GM10248 (cell line): ENCODE data around the gene POP4.
"Not testable (repeated sequence)": the region's sequence is repeated elsewhere in the genome, so short reads cannot be mapped to it uniquely, and the experiment has no call there.

ENCODE experiments used
- CTCF ChIA-PET: fragments of 300-600 bp; sonication (Branson Sonifier 250); formaldehyde crosslinking; extraction: SDS; loops from one replicate; lab custom pipeline; 2021; ENCODE audit warnings: antibody characterized with exemption; lab: Yijun Ruan, JAX
- POLR2A ChIA-PET: fragments of 350-650 bp; sonication (Branson Sonifier 250); formaldehyde crosslinking; extraction: SDS; loops from one replicate; lab custom pipeline; 2020; ENCODE audit warnings: antibody characterized with exemption; lab: Yijun Ruan, JAX
- DNase-seq: peaks from one replicate; pipeline ENCODE4 v3.0.0; 2012; ENCODE audit errors: extremely low spot score
- TF ChIP-seq, protein P1 (sequence below): IDR thresholded peaks from 2 replicates; pipeline ENCODE4 v1.5.1; 2012; ENCODE audit warnings: mild to moderate bottlenecking, low read depth; ENCODE audit errors: extremely low read depth, missing control alignments, control extremely low read depth

Gene POP4

GRCh38 chr19:29626386-29626785 lies 20.3 kb downstream of the POP4 start:
- no peak for DNase-seq
- TF ChIP-seq, protein P1, sequence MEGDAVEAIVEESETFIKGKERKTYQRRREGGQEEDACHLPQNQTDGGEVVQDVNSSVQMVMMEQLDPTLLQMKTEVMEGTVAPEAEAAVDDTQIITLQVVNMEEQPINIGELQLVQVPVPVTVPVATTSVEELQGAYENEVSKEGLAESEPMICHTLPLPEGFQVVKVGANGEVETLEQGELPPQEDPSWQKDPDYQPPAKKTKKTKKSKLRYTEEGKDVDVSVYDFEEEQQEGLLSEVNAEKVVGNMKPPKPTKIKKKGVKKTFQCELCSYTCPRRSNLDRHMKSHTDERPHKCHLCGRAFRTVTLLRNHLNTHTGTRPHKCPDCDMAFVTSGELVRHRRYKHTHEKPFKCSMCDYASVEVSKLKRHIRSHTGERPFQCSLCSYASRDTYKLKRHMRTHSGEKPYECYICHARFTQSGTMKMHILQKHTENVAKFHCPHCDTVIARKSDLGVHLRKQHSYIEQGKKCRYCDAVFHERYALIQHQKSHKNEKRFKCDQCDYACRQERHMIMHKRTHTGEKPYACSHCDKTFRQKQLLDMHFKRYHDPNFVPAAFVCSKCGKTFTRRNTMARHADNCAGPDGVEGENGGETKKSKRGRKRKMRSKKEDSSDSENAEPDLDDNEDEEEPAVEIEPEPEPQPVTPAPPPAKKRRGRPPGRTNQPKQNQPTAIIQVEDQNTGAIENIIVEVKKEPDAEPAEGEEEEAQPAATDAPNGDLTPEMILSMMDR = no peak
- POLR2A ChIA-PET = no interaction called here
- CTCF ChIA-PET = interaction anchor here (1.2 kb wide), 1 partner anchor 7 kb away, joined by 3 read pairs; no protein-coding TSS in a partner anchor

GRCh38 chr19:29626832-29627231 lies 20.7 kb downstream of the POP4 start:
- DNase-seq, CTCF ChIA-PET, POLR2A ChIA-PET: not testable (repeated sequence)

- POLR2A ChIA-PET = no interaction called here
- DNase-seq = no peak
- CTCF ChIA-PET = interaction anchor here (1.6 to 2.5 kb wide), 4 partner anchors 10 to 131 kb away, joined by 3 to 10 read pairs (median 5); no protein-coding TSS in a partner anchor
- TF ChIP-seq, protein P1 = no peak
Measured at GRCh38 chr19:29628661-29629385, 22.7 kb downstream of the POP4 start.

DNA sequence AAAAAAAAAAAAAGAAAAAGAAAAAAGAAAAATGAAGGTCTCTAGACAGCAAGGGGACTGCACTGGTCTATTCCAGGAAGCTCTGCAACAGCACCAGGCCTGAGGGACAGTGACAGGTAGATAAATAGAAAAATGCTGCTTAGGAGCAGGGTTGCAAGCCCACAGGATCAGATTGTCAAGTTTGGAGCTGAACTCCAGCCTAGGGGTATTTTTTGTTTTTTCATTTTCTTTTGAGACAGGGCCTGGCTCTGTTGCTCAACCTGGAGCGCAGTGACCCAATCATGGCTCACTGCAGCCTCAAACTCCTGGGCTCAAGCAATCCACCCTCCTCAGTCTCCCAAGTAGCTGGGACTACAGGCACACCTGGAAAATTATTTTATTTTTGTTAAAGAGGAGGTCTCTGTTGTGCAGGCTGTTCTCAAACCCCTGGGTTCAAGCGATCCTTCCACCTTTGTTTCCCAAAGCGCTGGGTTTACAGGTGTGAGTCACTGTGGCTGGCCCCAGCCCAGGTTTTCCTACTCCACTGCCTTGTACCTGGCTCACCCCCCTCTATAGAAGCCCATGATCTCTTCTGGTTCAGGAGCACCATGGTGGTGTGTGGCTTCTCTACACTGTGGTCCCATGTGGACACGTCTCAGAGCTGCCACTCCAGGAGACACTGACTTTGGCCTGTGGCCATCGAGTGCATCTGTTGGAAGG lies 23.9 kb downstream of the POP4 start:
- no peak for DNase-seq
- ChIA-PET POLR2A (no interaction called here), CTCF (interaction anchor here (1.6 to 2.5 kb wide), 3 partner anchors 11 to 86 kb away, joined by 4 to 10 read pairs (median 6); no protein-coding TSS in a partner anchor)
- TF ChIP-seq, protein P1 = no peak

GRCh38 chr19:29630655-29631054 lies 24.6 kb downstream of the POP4 start:
- POLR2A ChIA-PET = no interaction called here
- DNase-seq = no peak
- TF ChIP-seq, protein P1 = no peak
- CTCF ChIA-PET = interaction anchor here (1.5 to 2.5 kb wide), 4 partner anchors 12 to 86 kb away, joined by 3 to 8 read pairs (median 5); partner anchors contain the start of gene PLEKHF1

GRCh38 chr19:29631450-29631849 lies 25.4 kb downstream of the POP4 start:
- CTCF ChIA-PET = interaction anchor here (1.5 to 2.5 kb wide), 2 partner anchors 20 to 34 kb away, joined by 3 to 8 read pairs; partner anchors contain the start of gene PLEKHF1
- TF ChIP-seq, protein P1 = no peak
- DNase-seq = no peak
- POLR2A ChIA-PET = no interaction called here

DNA sequence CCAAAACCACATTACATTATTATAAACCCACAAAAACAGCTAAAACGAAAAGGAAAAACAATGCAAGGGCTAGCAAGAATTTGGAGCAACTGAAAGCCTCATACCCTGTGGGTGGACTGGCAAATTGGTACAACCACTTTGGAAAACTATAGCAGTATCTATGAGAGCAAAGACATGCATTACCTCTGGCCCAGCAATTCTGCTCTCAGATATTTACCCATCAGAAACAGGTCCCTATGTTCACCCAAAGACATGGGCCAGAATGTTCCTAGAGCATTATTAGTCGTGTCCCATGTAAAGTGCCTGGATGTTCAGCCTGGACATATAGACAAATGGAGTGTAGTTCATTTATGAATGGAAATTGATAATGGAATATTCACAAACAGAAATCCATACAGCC lies 27.9 kb downstream of the POP4 start:
- no peak for DNase-seq
- CTCF ChIA-PET = interaction anchor here (0.6 to 2.0 kb wide), 3 partner anchors 8 to 23 kb away, joined by 3 to 11 read pairs (median 3); no protein-coding TSS in a partner anchor
- POLR2A ChIA-PET = no interaction called here
- TF ChIP-seq, protein P1 = no peak
